Activated CD4-positive, alpha-beta T cell treated with anti-CD3 and anti-CD28 coated beads, Interleukin-10, Interleukin-2, amounts not matched to agents 100 ng/mL and 50 ng/mL, durations not matched to agents 16 hours and 8 hours (primary cell): ENCODE data around the gene IFI27L2.

Experiments used
- DNase-seq: peaks from one replicate; pipeline ENCODE4 v3.0.0-alpha.2; 2020

The IFI27L2 gene

DNA sequence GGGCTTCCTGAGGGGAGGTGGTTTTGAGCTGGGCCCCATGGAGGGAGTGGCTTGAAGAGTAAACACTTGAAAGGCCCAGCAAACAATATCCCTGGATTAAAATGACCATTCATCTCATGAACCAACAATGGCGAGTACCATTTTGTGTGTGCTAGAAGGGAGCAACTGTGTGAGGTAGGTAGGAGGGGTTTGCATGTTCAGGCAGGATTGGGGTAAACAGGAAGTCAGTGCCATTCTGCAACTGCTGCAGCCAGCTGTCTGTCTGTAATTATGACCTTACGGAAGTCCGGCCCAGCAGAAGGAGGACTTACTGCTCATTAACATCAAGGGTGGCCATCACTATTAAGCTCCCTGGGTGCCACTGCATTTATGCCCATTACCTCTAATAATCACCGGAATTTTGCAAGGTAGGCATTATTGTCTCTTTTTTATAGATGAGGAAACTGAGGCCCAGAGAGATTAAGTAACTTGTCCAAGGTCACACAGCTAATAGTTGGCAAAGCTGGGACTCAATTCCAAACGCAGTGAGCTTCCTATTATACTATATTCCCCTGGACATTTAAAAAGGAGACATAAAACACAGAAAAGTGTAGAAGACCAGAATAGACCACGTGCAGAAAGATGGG, 16.6 kb upstream of the IFI27L2 start:
- no peak for DNase-seq

DNA sequence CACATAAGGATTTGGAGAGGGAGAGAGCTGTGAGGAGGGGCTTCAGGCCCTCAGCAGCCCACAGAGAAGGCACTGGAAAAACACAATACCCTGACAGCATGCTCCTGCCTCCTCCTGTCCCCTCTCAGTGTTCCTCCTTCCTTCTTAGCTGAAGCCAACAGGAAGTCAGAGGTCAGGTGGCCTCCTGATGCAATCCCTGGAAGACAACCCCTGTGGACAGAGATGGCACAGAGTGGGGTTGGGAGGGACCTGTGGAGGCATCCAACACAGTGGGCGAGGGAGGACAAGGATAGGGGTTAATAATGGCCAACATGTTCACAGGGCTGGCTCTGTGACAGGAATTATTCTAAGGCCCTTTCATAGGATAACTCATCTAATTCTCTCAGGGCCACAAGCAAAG, 15.4 kb upstream of the IFI27L2 start:
- DNase-seq = no peak

DNA sequence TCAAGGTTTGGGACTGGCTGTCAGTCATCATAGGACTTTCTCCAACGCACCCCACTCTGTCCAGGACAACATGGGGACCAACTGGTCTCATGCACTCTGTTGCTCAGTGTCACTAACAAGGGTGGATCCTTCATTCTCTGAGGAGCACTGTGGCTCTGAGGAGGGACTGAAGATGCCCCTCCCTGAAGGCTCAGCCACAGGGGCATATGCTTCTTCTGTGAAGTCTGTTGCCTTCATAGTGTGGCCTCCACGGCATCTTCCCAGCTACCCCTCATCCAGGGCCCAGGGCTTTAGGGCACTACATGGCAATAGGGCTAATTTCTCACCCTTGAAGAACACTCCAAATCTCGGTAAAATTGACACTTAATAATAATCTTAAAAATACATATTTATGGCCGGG, 14.3 kb upstream of the IFI27L2 start:
- no peak for DNase-seq

- peak; percentile 18 for DNase-seq
Observed at GRCh38 chr14:94143239-94143638, 13.8 kb upstream of the IFI27L2 start.

DNA sequence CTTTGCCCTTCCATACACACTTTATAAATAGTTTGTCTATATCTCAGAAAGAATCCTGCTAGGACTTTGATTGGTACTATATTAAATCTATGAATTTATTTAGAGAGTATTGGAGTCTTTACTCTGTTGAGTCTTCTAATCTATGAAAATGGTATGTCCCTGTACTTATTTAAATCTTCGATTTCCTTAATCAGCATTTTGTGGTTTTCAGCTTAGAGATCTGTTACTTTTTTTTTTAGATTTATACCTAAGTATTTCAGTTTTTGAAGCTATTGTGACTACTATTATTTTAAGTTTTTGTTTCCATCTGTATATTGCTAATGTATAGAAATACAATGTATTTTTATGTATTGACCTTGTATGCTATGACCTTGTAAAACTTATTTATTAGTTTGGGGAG, 13.4 kb upstream of the IFI27L2 start:
- DNase-seq = no peak

DNA sequence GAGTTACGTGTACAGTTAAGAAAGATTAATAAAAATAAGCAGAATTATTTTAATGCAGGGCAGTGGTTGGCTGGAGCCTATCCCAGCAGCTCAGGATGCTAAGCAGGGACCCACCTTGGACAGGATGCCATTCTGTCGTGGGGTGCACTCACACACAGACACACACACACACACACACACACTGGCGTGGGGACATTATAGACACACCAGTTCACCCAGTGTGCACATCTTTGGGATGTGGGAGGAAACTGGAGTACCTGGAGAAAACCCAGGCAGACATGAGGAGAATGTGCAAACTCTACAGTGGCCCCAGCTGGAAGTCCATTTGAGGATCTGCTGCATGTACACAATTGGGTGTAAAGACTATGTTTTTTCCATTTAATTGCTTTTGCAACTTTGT, 12.8 kb upstream of the IFI27L2 start:
- DNase-seq = no peak

DNA sequence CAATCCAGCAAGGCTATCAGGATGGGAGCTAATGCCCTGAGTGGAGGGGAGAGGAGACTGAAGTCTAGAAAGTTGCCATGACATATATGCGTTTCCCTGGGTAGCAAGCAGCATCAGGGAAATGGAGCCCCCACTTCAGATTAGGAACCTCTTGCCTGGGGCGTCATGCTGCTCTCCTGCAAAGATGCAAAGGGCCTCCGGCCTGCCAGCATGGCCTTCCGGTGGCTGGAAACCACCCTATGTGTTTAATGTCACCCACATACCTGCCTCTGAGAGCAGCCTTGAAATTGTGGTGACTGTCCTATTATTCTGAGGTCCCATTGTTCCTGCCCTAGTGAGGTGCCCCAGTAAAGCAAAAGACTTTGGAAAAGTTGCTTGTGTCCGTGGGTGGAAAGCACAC, 10.0 kb upstream of the IFI27L2 start:
- no peak for DNase-seq

DNA sequence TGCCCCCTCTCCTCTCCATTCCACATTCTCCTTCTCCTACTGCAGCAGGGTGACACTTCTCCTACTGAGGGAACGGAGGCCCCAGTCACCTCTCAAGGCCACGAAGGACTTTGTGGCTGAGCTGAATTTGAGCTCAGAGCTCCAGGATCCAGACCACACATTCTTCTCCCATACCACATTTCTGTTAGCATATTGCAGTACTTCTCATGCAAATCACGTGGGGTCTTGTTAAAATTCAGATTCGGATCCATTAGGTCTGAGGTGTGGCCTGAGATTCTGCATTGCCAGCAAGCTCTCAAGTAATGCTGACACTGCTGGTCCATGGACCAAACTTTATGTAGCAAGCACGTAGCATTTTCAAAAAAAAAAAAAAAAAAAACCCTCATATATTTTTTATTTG, 9.6 kb upstream of the IFI27L2 start:
- DNase-seq = no peak

GRCh38 chr14:94138251-94138650, 8.8 kb upstream of the IFI27L2 start:
- no peak for DNase-seq

- peak; percentile 87 for DNase-seq
Observed at GRCh38 chr14:94136575-94137331, 7.3 kb upstream of the IFI27L2 start.

- no peak for DNase-seq
Observed at GRCh38 chr14:94135476-94135875, 6.1 kb upstream of the IFI27L2 start.

DNA sequence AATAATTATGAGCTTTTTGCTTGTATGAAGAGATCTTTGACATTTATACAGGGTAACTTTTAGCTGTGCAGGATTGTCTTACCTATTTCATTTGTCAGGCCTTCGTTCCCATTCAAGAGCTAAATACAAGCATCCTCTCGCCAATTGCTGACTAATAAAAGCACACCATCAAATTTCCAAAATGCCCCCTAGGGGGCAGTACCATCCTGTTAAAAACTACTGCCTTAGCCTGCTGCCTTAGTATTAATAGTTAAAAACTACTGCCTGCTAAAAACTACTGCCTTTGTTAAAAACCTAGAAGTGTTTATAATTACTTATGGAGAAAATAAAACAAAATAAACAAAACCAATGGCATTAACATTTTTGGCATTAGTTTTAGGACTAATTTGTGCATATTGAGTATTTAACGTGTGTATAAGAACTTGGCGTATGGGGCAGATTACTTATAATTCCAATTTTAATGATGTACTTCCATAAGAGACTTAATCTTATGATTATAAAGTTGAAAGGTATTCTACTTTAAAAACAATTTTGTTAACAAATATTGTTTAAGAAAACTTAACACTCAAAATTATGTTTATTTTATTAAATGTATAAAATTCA, 3.0 kb upstream of the IFI27L2 start:
- peak; percentile 80 for DNase-seq

GRCh38 chr14:94129758-94130414, 482 bp upstream of the IFI27L2 start:
- peak; percentile 32 for DNase-seq

DNA sequence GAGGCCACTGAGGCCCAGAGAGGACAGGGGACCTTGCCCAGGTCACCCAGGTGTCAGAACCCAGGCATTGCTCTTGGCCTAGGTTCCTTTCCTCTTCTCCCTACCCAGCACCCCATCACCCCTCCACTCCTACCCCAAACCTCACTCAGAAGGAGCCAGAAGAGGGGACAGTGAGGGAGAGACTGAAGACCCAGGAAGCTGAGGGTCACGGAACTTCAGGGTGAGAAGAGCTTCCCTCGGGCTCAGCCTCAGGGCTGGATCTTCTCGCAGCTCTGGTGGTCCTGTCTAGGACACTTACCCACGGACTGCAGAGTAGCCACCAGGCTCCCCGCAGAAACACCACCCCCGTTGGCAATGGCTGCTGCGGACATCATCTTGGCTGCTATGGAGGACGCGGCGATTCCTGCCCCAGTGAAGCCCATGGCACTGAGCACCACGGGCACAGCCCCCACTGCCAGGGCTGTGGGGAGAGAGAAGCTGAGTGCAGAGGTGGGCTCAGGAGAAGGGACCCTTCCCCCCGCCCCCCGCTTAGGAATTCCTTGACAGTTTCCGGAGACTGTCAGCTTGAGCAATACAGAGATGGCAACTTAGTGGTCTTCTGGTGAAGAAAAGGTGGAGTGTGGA, 1.1 kb downstream of the IFI27L2 start:
- DNase-seq = no peak

DNA sequence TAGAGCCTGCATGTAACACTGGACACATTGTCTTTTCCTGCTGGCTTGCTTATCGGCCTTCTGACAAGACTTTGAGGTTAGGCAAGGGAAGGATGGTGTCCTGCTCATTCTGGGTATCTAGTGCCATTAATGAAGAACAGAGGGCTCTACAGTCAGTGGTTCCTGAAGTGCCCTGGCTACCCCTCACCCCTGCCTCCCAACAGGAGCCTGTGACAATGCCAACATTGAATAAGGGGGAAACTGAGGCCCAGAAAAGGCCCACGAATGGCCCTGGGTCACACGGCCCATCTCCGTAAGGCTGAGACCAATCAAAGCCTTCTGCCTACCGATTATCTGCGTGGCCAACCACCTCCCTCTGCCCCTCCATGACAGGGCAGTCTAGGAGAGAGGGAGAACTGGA, 2.1 kb downstream of the IFI27L2 start:
- DNase-seq = no peak

DNA sequence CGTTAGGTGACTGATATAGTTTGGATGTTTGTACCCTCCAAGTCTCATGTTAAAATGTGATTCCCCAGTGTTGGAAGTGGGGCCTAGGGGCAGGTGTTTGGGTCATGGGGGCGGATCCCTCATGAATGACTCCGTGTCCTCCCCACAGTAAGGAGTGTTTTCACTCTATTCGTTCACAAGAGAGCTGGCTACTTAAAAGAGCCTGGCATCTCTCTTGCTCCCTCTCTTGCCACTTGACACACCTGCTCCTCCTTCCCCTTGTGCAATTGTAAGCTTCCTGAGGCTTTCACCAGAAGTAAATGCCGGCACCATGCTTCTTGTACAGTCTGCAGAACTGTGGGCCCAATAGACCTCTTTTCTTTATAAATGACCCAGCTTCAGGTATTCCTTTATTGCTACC, 2.6 kb downstream of the IFI27L2 start:
- DNase-seq = no peak

DNA sequence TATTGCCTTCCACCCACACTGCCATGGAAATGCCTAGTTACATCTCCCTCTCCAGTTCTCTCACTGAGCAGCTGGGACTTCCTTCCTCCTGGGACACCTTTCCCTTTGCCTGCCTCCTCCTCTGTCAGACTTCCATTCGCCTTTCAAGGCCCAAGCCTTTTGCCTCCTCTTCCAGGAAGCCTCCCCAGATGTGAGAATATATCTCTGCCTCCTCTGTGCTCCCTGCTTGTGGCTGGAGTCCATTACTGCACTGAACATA, 3.1 kb downstream of the IFI27L2 start:
- no peak for DNase-seq

DNA sequence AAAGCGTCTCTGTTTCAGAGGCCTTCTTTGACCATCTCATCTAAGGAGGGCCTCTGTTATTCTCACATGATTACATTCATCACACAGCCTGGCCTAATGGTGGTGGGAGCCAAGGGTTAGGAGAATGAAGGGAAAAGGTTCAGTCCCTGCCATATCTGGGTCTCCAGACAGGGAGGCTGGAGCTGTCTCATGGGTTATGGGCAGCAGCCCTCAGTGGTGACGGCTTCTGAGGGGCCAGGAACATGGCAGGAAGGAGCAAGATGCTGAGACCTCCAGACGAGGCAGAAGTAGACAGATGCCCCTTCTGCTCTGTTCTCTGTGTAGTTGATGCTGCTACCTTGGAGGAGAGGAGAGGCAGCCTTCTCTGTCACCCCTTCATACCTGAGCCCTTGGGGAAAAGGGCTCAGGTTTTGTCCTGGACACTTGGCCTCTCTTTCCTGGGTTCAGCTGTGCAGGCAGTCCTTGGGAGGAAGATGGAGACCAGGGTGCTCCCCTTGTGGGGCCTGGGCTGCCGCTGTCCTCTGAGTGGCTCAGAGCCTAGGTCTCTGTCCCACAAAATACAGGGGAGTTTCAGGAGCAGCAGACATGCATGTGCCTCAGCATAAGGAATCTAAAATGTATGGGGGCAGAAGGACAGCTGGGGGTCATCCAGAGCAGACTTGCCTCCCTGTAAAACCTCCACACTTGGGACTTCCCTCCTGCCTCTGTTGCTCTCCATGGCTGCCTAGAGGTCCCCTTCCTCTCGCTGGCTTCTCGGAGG, 3.6 kb downstream of the IFI27L2 start:
- DNase-seq = no peak

DNA sequence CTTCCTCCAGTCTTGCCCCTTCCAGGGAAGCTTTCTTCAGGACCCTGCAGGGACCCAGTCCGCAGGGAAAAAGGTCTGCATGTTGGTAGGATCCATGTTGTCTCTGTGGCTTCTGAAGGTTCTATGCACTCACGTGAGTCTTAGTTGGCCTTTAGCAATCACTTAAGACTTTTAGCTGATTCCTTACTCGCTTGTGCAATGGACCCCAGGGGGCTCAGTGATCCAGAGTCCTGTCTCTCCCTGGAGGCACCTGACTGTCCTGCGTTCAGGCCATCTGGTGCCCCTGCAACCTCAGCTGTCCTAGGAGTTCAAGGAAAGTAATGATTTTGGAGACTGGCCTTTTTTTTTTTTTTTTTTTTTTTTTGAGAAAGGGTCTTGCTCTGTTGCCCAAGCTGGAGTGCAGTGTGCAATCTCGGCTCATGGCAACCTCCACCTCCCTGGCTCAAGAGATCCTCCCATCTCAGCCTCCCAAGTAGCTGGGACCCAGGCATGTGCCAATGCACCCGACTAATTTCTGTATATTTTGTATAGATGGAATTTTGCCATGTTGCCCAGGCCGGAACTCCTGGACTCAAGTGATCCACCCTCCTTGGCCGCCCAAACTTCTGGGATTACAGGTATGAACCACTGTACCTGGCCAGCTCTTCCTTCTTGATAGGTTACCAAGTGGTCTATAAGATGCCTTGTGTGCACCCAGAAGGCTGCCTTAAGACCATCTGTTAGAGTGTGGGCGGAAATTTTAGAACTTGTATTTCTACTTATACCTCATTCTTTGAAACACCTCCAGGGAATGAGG, 4.6 kb downstream of the IFI27L2 start:
- no peak for DNase-seq

DNA sequence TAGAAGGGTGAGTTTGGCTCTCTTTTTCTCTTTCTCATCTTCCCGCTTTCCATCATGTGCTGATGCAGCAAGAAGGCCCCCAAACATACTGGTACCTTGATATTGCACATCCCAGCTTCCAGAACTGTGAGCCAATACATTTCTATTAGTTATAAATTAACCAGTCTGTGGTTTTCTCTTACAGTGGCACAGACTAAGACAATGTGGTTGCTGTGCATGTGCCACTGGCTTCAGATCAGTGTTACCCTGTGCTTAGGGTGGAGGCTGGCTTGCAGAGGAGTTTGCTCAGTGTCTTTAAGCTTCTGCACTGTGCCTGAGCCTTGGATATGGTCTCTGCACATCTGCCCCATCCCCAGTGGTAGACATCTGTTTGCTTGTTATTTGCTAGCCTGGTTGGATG, 5.5 kb downstream of the IFI27L2 start:
- no peak for DNase-seq

- DNase-seq = no peak
Observed at GRCh38 chr14:94123296-94123695, 6.1 kb downstream of the IFI27L2 start.

DNA sequence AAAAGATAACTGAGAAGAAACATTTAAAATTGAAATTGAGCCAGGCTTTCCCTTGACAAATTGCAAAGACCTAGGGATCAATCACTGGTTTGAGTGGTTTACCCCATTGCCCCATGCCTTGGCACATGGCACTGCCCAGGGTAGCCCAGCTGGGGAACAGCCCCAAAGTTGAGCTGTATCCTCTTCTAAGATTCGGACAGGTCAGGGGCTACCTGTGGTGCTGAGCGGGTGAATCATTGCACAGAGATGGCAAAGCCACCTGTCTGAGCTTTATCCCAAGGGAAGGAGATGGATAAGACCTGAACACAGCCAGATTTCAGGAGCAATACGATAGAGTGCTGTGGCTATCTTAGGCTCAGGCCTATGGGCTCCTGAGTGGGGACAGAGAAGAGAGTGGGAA, 7.0 kb downstream of the IFI27L2 start:
- no peak for DNase-seq
